K562 (cell line): ENCODE data around the gene GNB5. TPM values are rescaled to one million over a fixed set of nuclear protein-coding genes. Genes with fewer than 3 reads are reported as not detected.
A peak's percentile ranks its signal among the peaks of the same experiment; 100 is the strongest.

Source experiments
- CCNT2 ChIP-seq: IDR thresholded peaks from 2 replicates; pipeline ENCODE4 v1.6.1; 2011; ENCODE audit warnings: borderline replicate concordance, low read depth, mild to moderate bottlenecking, moderate library complexity, mixed read lengths, low read length; ENCODE audit not compliant: insufficient read length; ENCODE audit errors: extremely low read depth
- FOXP1 ChIP-seq: sonication (generic); formaldehyde crosslinking; IDR thresholded peaks from 2 replicates; pipeline ENCODE4 v1.8.0; 2022; ENCODE audit warnings: mild to moderate bottlenecking, missing genetic modification reagents
- JUN ChIP-seq, 2 experiments: sonication (generic) in 1 of 2; formaldehyde crosslinking in 1 of 2; IDR thresholded peaks; 2 replicates each; pipeline versions ENCODE4 v1.6.1 to v1.8.0; 2012 to 2022; ENCODE audit warnings: borderline replicate concordance in 2 of 2, mild to moderate bottlenecking in 2 of 2, improper control_type of control experiment in 1 of 2, low read depth in 1 of 2, low read length in 1 of 2, missing genetic modification reagents in 1 of 2
- MCM3 ChIP-seq: fragments of 450-650 bp; IDR thresholded peaks from 2 replicates; pipeline ENCODE4 v1.6.1; 2016
- MYNN ChIP-seq, 2 experiments: sonication (generic); formaldehyde crosslinking in 1 of 2; IDR thresholded peaks; 2 replicates each; pipeline versions ENCODE4 v1.5.0 to v1.6.1; 2016 to 2020; ENCODE audit warnings: antibody characterized with exemption in 1 of 2, missing genetic modification reagents in 1 of 2
- NUFIP1 ChIP-seq: fragments of 450-650 bp; IDR thresholded peaks from 2 replicates; pipeline ENCODE4 v1.6.1; 2018; ENCODE audit not compliant: partially characterized antibody
- PHTF2 ChIP-seq: fragments of 250-450 bp; sonication (Bioruptor Pico); IDR thresholded peaks from 2 replicates; pipeline ENCODE4 v1.5.0; 2021; ENCODE audit warnings: mild to moderate bottlenecking
- PML ChIP-seq: IDR thresholded peaks from 2 replicates; pipeline ENCODE4 v1.6.1; 2012; ENCODE audit warnings: low read length, inconsistent platforms
- RNF2 ChIP-seq: sonication (generic); IDR thresholded peaks from 2 replicates; pipeline ENCODE4 v1.6.1; 2016
- TEAD2 ChIP-seq: fragments of 450-650 bp; IDR thresholded peaks from 2 replicates; pipeline ENCODE4 v1.6.1; 2016; ENCODE audit warnings: missing genetic modification characterization, control low read depth, missing compliant biosample characterization
- YBX1 ChIP-seq: fragments of 450-650 bp; IDR thresholded peaks from 2 replicates; pipeline ENCODE4 v1.7.1; 2016; ENCODE audit warnings: mild to moderate bottlenecking
- ZBTB40 ChIP-seq, 2 experiments: fragments of 450-650 bp in 1 of 2; sonication (generic) in 1 of 2; formaldehyde crosslinking in 1 of 2; IDR thresholded peaks; 2 replicates each; pipeline versions ENCODE4 v1.7.1 to v1.9.0; 2016 to 2022; ENCODE audit warnings: inconsistent platforms in 1 of 2, mild to moderate bottlenecking in 1 of 2, missing genetic modification reagents in 1 of 2
- ZKSCAN8 ChIP-seq: fragments of 200-800 bp; sonication (Bioruptor generic); IDR thresholded peaks from 2 replicates; pipeline ENCODE4 v1.6.1; 2016; ENCODE audit warnings: missing genetic modification characterization, missing compliant biosample characterization
- ZNF232 ChIP-seq: sonication (generic); formaldehyde crosslinking; IDR thresholded peaks from 2 replicates; pipeline ENCODE4 v1.8.0; 2022; ENCODE audit warnings: mild to moderate bottlenecking, missing genetic modification reagents
- ZNF324 ChIP-seq: fragments of 250-450 bp; sonication (Bioruptor Pico); IDR thresholded peaks from 2 replicates; pipeline ENCODE4 v1.4.0; 2020; ENCODE audit warnings: mild to moderate bottlenecking
- ZNF57 ChIP-seq: fragments of 450-650 bp; formaldehyde crosslinking; IDR thresholded peaks from 2 replicates; pipeline ENCODE4 v1.4.0; 2020; ENCODE audit warnings: mild to moderate bottlenecking, moderate library complexity
- ZNF695 ChIP-seq: fragments of 450-650 bp; formaldehyde crosslinking; IDR thresholded peaks from 2 replicates; pipeline ENCODE4 v1.4.0; 2020; ENCODE audit warnings: mild to moderate bottlenecking, moderate library complexity
- polyA plus RNA-seq, 8 experiments: library from polyadenylated mRNA; depleted of rRNA in 4 of 8; stranded (reverse) in 5 of 8; unstranded in 3 of 8; fragments of >200 nt; fragmentation: Nextera tagmentation in 2 of 8; fragmentation: Illumina TruSeq in 1 of 8; extraction: Ambion mirVana in 2 of 8; extraction: Trizol in 1 of 8; gene quantifications; 2 replicates each; pipeline versions ENCODE4 v1.2.1 to v1.2.3, GENCODE V29; 2011 to 2014; ENCODE audit warnings: inconsistent platforms in 1 of 8, missing spikeins in 1 of 8
- total RNA-seq, 7 experiments: library from RNA; depleted of rRNA in 6 of 7; stranded (reverse); fragments of >200 nt in 6 of 7; fragmentation: Illumina TruSeq in 2 of 7; extraction: Trizol in 2 of 7; gene quantifications; 2 replicates each; pipeline versions ENCODE4 v1.2.1 to v1.2.3, GENCODE V29; 2011 to 2021; ENCODE audit warnings: low replicate concordance in 1 of 7

GNB5 gene
- total and polyA plus RNA-seq, 9 of the 15 experiments (the other 6 are each of a cell fraction or from before 2014, with no cell fraction given): 0.11 to 2.1 (median 0.77) TPM

- TF ChIP-seq NUFIP1 (no peak), PML (peak; percentile 77; the same call in 1 of the 2 replicates), MYNN (IDR thresholded peaks at IDR 0.05) (peak; percentile 35; the same call in 1 of the 2 replicates), MYNN (CRISPR knock-in tag; IDR thresholded peaks at IDR 0.05) (no peak), ZNF324 (CRISPR knock-in tag) (0 out of 2 replicates have a peak, but pooled peaks have one; percentile 38), ZNF57 (CRISPR knock-in tag) (no peak), FOXP1 (no peak), ZKSCAN8 (no peak; the same call in 1 of the 2 replicates), ZNF232 (CRISPR knock-in tag) (no peak), ZBTB40 (IDR thresholded peaks at IDR 0.05) (no peak), ZBTB40 (CRISPR knock-in tag; IDR thresholded peaks at IDR 0.05) (no peak), TEAD2 (no peak), JUN (IDR thresholded peaks at IDR 0.05; ENCODE audit: borderline replicate concordance, low read depth, low read length) (no peak), JUN (CRISPR knock-in tag; IDR thresholded peaks at IDR 0.05; ENCODE audit: borderline replicate concordance) (no peak), MCM3 (no peak), ZNF695 (no peak), RNF2 (peak; percentile 35; the same call in 1 of the 2 replicates), CCNT2 (peak; percentile 42), YBX1 (no peak), PHTF2 (CRISPR knock-in tag) (no peak)
Observed at GRCh38 chr15:52137432-52138357, 53.5 kb downstream of the GNB5 start (continued).
